HG03442 (cell line): ENCODE measurements around the gene ATAD2B.
"Not testable (repeated sequence)": the region's sequence is repeated elsewhere in the genome, so short reads cannot be mapped to it uniquely, and the experiment has no call there.

ENCODE experiments used
- ATAC-seq: cut with Tn5 transposase; IDR thresholded peaks from one replicate; pipeline ENCODE4 v1.9.1; 2021; ENCODE audit warnings: mild to moderate bottlenecking, moderate library complexity; ENCODE audit not compliant: unreplicated experiment

Gene ATAD2B

GRCh38 chr2:23801396-23801795, 125.5 kb downstream of the ATAD2B start:
- no peak for ATAC-seq

DNA sequence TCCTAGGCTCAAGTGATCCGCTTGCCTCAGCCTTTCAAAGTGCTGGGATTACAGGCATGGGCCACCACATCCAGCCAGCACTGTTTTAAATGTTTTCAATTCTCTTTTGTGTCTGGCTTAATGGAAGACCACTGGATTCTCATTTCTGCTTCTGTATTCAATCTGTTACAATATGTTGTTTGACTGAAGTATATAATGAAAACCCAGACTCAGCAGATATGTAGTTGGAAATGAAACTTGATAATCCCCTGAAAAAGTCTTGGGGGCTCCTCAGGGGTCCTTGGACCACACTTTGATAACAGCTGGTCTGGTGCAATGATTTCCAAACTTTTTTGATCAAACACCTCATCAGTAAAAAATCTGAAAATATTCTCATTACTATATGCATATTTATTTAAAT, 132.7 kb downstream of the ATAD2B start:
- ATAC-seq, result no peak

GRCh38 chr2:23793476-23793875, 133.4 kb downstream of the ATAD2B start:
- no peak for ATAC-seq

DNA sequence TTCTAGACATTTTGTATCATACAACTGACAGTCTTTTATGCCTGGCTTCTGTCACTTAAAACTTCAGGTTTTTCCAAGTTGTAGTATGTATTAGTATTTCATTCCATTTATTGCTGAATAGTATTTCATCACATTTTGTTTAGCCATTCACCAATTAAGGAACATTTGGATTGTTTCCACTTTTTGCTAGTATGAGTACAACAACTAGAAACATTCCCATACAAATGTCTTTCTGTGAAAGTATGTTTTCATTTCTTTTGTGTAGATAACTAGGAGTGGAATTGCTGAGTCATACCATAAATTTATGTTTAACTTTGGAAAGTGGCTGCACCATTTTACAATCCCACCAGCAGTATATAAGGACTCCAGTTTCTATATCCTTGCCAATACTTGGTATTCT, 135.9 kb downstream of the ATAD2B start:
- no peak for ATAC-seq

DNA sequence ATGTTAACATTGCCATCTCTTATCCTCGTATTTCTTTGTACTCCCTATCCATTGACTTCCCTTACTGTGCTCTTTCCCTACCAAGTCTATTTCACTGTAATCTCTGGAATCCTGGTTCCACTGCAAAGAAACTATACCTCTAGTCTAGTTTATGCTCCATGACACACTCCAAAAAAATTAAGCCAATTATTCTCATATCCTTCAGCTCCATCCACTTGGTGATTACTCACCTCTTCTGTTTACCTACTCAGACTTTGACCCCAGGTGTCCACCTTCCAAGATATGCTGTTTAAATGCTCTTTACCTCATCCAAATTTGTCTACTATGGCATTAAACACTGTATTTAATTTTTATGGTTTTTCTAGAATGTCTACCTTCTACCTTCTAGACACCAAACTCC, 137.9 kb downstream of the ATAD2B start:
- ATAC-seq, result no peak

- ATAC-seq, result peak; percentile 83
Measured at GRCh38 chr2:23788100-23788499, 138.8 kb downstream of the ATAD2B start.

DNA sequence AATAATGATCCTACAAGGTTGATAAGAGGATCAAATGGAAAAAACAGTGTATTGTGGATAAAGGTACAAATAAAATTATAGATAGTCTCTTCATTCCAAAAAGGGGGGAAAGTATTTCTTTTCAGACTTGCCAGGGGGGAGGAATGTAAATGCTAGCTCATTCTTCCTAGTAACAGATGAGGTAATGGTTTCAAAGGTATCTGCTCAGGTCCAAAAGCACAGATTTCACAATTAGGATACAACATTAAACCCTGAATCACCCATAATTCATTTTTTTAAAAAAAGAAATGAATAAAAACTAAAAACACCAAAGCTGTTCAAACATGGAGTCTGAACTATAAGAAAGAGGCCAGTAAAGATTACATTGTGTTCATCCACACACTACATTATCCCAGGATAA, 142.0 kb downstream of the ATAD2B start:
- no peak for ATAC-seq

- no peak for ATAC-seq
Measured at GRCh38 chr2:23782646-23783045, 144.3 kb downstream of the ATAD2B start.

GRCh38 chr2:23782126-23782525, 144.8 kb downstream of the ATAD2B start:
- no peak for ATAC-seq

- not testable (repeated sequence) for ATAC-seq
Measured at GRCh38 chr2:23780465-23780864, 146.5 kb downstream of the ATAD2B start.

DNA sequence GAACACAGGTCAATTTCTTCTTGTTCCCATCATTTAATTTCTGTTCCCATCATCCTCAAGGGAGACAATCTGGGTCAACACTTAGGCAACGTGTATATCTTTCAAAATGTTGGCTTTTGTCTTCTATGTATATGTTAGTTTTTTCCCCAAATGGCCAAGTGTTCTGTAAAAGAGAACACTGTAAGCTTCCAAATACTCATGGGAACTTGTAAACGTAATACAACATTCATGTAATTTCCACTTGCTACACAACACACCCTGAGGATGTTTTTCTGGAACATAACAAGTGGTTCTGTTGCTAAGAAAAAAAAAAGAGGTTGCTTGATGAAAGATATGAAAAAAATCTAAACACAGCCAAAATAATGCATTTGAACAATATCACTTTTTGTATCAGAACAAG, 149.1 kb downstream of the ATAD2B start:
- ATAC-seq, result no peak

- ATAC-seq, result no peak
Measured at GRCh38 chr2:23776021-23776420, 150.9 kb downstream of the ATAD2B start.

DNA sequence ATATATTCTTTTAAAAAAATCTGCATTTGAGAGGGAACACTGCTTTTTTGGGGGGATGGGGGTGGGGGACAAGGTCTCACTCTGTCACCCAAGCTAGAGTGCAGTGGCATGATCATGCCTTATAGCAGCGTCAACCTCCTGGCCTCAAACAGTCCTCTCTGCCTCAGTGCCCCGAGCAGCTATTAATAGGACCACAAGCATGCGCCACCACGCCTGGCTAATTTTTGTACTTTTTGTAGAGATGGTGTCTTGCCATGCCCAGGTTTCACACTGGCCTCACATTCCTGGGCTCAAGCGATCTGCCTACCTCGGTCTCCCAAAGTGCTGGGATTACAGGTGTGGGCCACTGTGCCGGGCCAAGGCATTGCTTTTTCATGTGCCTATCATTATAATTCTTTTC, 154.2 kb downstream of the ATAD2B start:
- ATAC-seq, result peak; percentile 67

DNA sequence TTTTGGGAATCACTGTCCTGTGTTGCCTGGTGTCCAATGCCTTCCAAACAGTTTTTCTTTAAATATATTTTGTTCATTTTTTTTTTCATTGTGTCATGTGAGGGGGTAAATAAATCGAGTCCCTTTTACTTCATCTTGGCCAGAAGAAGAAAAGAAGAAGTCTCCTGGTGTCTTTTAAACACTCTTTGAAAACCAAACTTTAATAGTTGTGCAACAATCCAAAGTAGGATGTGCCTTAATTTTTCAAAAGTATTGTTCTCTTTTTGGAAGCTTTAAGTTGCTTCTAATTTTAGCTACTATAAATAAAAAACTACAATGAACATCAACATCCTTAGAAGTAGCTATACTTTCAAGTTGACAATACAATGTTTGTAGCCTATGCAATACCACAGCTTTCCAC, 154.9 kb downstream of the ATAD2B start:
- ATAC-seq, result no peak

DNA sequence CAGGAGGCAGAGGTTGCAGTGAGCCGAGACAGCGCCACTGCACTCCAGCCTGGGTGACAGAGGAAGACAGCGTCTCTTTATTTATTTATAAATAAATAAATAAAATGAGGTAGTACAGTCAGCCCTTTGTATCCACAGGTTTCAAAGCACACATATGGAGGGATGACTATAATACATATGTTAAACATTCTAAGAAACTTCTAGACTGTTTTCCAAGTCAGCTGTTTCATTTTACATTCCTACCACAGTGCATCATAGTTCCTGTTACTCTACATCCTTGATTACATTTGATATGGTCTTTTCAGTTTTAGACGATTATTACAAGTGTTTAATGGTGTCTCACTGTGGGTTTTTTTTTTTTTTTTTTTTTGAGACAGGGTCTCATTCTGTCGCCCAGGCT, 157.6 kb downstream of the ATAD2B start:
- ATAC-seq, result no peak

DNA sequence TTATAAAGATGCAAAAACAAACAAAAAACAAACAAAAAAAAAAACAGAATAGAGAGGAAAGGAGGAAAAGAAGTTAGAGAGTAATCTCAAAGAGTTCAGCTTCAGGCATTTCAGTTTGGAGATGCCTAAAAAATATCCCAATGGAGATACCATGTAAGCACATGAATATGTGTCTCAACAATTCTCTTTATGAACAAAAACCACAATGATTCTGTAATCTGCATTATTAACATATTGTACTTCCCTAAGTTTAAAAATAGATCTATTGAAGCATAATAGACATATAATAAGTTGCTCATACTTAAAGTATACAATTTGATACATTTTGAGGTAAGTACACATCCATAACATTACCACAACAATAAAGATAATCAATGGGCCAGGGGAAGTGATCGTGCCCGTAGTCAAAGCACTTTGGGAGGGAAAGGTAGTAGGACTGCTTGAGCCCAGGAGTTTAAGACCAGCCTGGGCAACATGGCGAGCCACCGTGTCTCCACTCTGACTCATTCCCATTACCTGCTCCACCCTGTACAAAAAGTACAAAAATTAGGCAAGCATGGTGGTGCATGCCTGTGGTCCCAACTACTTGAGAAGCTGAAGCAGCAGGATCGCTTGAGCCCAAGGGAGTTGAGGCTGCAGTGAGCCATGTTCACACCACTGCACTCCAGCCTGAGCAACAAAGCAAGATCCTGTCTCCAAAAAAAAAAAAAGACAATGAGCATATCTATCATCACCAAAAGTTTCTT, 158.9 kb downstream of the ATAD2B start:
- no peak for ATAC-seq

GRCh38 chr2:23762141-23762540, 164.8 kb downstream of the ATAD2B start:
- no peak for ATAC-seq

- ATAC-seq, result no peak
Measured at GRCh38 chr2:23761638-23762037, 165.3 kb downstream of the ATAD2B start.

DNA sequence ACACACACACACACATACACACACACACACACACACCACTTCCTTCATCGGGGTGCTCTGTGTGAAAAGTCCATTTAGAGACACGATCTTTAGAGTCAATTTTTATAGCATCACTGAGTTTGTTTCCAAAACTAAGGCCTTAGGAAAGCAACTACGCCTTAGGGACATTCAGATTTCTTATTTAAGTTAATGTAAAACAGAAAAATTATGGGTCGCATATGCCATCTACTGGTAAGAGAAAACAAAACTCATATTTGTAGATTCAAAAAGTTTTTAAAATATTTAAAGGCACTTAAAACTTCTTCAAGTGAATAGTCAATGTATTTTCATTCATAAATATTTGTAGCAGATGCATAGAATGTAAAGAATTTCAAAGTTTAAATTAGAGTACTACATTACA, 166.2 kb downstream of the ATAD2B start:
- no peak for ATAC-seq

GRCh38 chr2:23757686-23758433, 169.1 kb downstream of the ATAD2B start:
- no peak for ATAC-seq

GRCh38 chr2:23756593-23757292, 170.2 kb downstream of the ATAD2B start:
- no peak for ATAC-seq

DNA sequence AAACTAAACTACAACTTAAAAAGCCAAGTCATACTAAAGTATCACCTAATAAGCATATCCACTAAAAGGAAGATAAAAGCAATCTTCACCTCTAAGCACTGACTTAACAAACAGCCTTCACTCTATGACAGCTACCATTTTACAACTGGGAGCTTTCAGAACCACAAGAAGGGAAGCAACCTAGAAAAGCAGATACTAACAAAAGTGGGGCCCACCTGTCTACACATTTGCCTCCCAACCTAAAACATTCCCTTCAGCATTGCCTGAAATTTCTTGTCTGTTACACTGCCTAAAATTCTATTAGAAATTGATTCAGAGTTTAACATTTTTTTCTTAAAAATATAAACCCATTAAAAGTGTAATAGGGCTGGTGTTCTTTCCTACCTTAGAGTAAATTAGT, 172.0 kb downstream of the ATAD2B start:
- no peak for ATAC-seq
